HepG2 (cell line): ENCODE measurements around the gene CCL22. TPM values are rescaled to one million over a fixed set of nuclear protein-coding genes. Genes with fewer than 3 reads are reported as not detected.

Experiments
- DNMT1 ChIP-seq: sonication (generic); formaldehyde crosslinking; IDR thresholded peaks from 2 replicates; pipeline ENCODE4 v1.5.1; 2020; ENCODE audit warnings: mild to moderate bottlenecking, missing genetic modification reagents
- GMEB1 ChIP-seq: sonication (generic); formaldehyde crosslinking; IDR thresholded peaks from 2 replicates; pipeline ENCODE4 v1.5.1; 2020; ENCODE audit warnings: missing genetic modification reagents, mild to moderate bottlenecking, borderline replicate concordance
- HDAC6 ChIP-seq: fragments of 200-600 bp; sonication (generic); IDR thresholded peaks from 2 replicates; pipeline ENCODE4 v1.7.0; 2017; ENCODE audit warnings: mild to moderate bottlenecking, antibody characterized with exemption, low read length, low read depth
- PATZ1 ChIP-seq: sonication (generic); formaldehyde crosslinking; IDR thresholded peaks from 2 replicates; pipeline ENCODE4 v1.4.0; 2020; ENCODE audit warnings: missing genetic modification reagents
- PBX2 ChIP-seq: IDR thresholded peaks from 2 replicates; pipeline ENCODE4 v1.6.1; 2016; ENCODE audit warnings: control low read depth
- SMAD1 ChIP-seq: sonication (generic); formaldehyde crosslinking; IDR thresholded peaks from 2 replicates; pipeline ENCODE4 v1.4.0; 2020; ENCODE audit warnings: missing genetic modification reagents, low read depth, mild to moderate bottlenecking, borderline replicate concordance
- SPEN ChIP-seq: sonication (generic); formaldehyde crosslinking; IDR thresholded peaks from 2 replicates; pipeline ENCODE4 v1.5.1; 2020; ENCODE audit warnings: low read depth, mild to moderate bottlenecking, missing genetic modification reagents
- TBX2 ChIP-seq: sonication (generic); formaldehyde crosslinking; IDR thresholded peaks from 2 replicates; pipeline ENCODE4 v1.5.0; 2020; ENCODE audit warnings: missing genetic modification reagents, mild to moderate bottlenecking, borderline replicate concordance
- ZNF367 ChIP-seq: sonication (generic); formaldehyde crosslinking; IDR thresholded peaks from 2 replicates; pipeline ENCODE4 v1.4.0; 2020; ENCODE audit warnings: missing genetic modification reagents, borderline replicate concordance
- ZNF556 ChIP-seq: sonication (generic); formaldehyde crosslinking; IDR thresholded peaks from 2 replicates; pipeline ENCODE4 v1.4.0; 2020; ENCODE audit warnings: mild to moderate bottlenecking, missing genetic modification reagents, borderline replicate concordance
- polyA plus RNA-seq, 8 experiments: library from polyadenylated mRNA; depleted of rRNA in 3 of 8; stranded (reverse) in 7 of 8; unstranded in 1 of 8; fragments of >200 nt; fragmentation: Illumina TruSeq in 4 of 8; extraction: Trizol in 4 of 8; gene quantifications; 2 replicates each; pipeline versions ENCODE4 v1.2.1 to v1.2.3, GENCODE V29; 2011 to 2016; ENCODE audit warnings: low read depth in 4 of 8, missing spikeins in 1 of 8, mixed read lengths in 1 of 8; ENCODE audit not compliant: insufficient read depth in 1 of 8
- total RNA-seq, 5 experiments: library from RNA; depleted of rRNA; stranded (reverse); fragments of >200 nt; fragmentation: Illumina TruSeq; extraction: Trizol; gene quantifications; 2 replicates each; pipeline ENCODE4 v1.2.3, GENCODE V29; 2016; ENCODE audit warnings: low read depth in 1 of 5

CCL22 gene
- total and polyA plus RNA-seq, 2 of the 13 experiments (the other 11 are each of a cell fraction or from before 2014, with no cell fraction given), result not detected

GRCh38 chr16:57382535-57383275, 24.1 kb downstream of the CCL22 start (continued):
- TF ChIP-seq PATZ1, result 0 out of 2 replicates have a peak, but pooled peaks have one; percentile 24
- no peak for TF ChIP-seq SPEN
- TF ChIP-seq SMAD1 (CRISPR knock-in tag), result peak; percentile 17; the same call in 1 of the 2 replicates
- TF ChIP-seq ZNF367 (CRISPR knock-in tag), result no peak
- 0 out of 2 replicates have a peak, but pooled peaks have one; percentile 9 for TF ChIP-seq TBX2 (CRISPR knock-in tag)
- TF ChIP-seq GMEB1 (CRISPR knock-in tag), result no peak
- TF ChIP-seq HDAC6, result no peak
- no peak for TF ChIP-seq PBX2
- no peak for TF ChIP-seq DNMT1 (CRISPR knock-in tag)
- no peak for TF ChIP-seq ZNF556 (CRISPR knock-in tag)
